HCT116 (cell line): ENCODE measurements around the gene CKS1B. TPM values are rescaled to one million over a fixed set of nuclear protein-coding genes. Genes with fewer than 3 reads are reported as not detected.

ENCODE experiments used
- ATAC-seq: fragments of 200-7000 bp; cut with Tn5 transposase; 2 replicates; pipeline ENCODE4 v1.9.1; 2020; ENCODE audit warnings: mild to moderate bottlenecking, moderate library complexity
- BruUV-seq: library from RNA; stranded (reverse); fragments of 400-500 nt; replicated peaks from 2 replicates; lab custom pipeline; 2021; lab: Mats Ljungman, UMichigan
- CTCF ChIA-PET: fragments of 300-600 bp; sonication (Branson Sonifier 250); formaldehyde crosslinking; loops from one replicate; lab custom pipeline; 2021; ENCODE audit warnings: antibody characterized with exemption; lab: Charles Lee
- POLR2A ChIA-PET: fragments of 300-600, 350-600 bp; sonication (Branson Sonifier 250); formaldehyde crosslinking; loops from one replicate; lab custom pipeline; 2021; ENCODE audit warnings: antibody characterized with exemption; lab: Charles Lee
- RAD21 ChIA-PET, 2 experiments: fragments of 300-600 bp; sonication (Branson Sonifier 250); formaldehyde crosslinking; loops; one replicate each; lab custom pipeline; 2023; ENCODE audit warnings: low total read pairs in 2 of 2; ENCODE audit not compliant: uncharacterized antibody in 2 of 2, unreplicated experiment in 2 of 2, low non-redundant PET in 1 of 2; lab: Charles Lee
- DNase-seq: peaks from one replicate; pipeline ENCODE4 v3.0.0-alpha.2; 2010; ENCODE audit warnings: low read depth, low spot score
- H2AFZ ChIP-seq: fragments of 200-600 bp; shearing (Covaris generic), sonication (generic); 2 replicates; pipeline ENCODE4 v1.6.1; 2017; ENCODE audit warnings: low read depth, mixed run types, mixed read lengths, antibody characterized with exemption, low read length; ENCODE audit not compliant: poor library complexity, severe bottlenecking
- H3K27ac ChIP-seq: 2 replicates; pipeline ENCODE4 v1.5.1; 2012; ENCODE audit warnings: low read depth, low read length
- H3K27me3 ChIP-seq: fragments of 200-600 bp; sonication (generic); 2 replicates; pipeline ENCODE4 v1.6.1; 2016; ENCODE audit warnings: mixed run types, low read length, mixed read lengths; ENCODE audit not compliant: insufficient read depth
- H3K36me3 ChIP-seq, 2 experiments: fragments of 200-500 bp in 1 of 2; fragments of 200-600 bp in 1 of 2; sonication (Bioruptor generic) in 1 of 2; sonication (generic) in 1 of 2; 2 replicates each; pipeline versions ENCODE4 v1.5.1 to v1.6.1; 2014 to 2016; ENCODE audit warnings: low read length in 2 of 2, inconsistent platforms in 1 of 2, mixed read lengths in 1 of 2, mixed run types in 1 of 2; ENCODE audit not compliant: insufficient read depth in 2 of 2, control insufficient read depth in 1 of 2
- H3K4me1 ChIP-seq, 2 experiments: fragments of 200-600 bp in 1 of 2; sonication (generic) in 1 of 2; 2 replicates each; pipeline versions ENCODE4 v1.5.1 to v1.6.1; 2012 to 2017; ENCODE audit warnings: low read length in 2 of 2, inconsistent platforms in 1 of 2, mild to moderate bottlenecking in 1 of 2, mixed read lengths in 1 of 2, mixed run types in 1 of 2, moderate library complexity in 1 of 2; ENCODE audit not compliant: insufficient read depth in 2 of 2, control insufficient read depth in 1 of 2
- H3K4me2 ChIP-seq: fragments of 200-600 bp; sonication (generic); 2 replicates; pipeline ENCODE4 v1.6.1; 2017; ENCODE audit warnings: mixed run types, low read length, mixed read lengths
- H3K4me3 ChIP-seq, 2 experiments: fragments of 200-600 bp in 1 of 2; sonication (generic) in 1 of 2; replicated peaks in 1 of 2; 2 replicates each; pipeline ENCODE4 v1.5.1; 2011 to 2016; ENCODE audit warnings: low read length in 2 of 2, control low read depth in 1 of 2, low read depth in 1 of 2, mild to moderate bottlenecking in 1 of 2, mixed read lengths in 1 of 2, mixed run types in 1 of 2
- H3K79me2 ChIP-seq: fragments of 200-600 bp; sonication (generic); 2 replicates; pipeline ENCODE4 v1.6.1; 2017; ENCODE audit warnings: mild to moderate bottlenecking, mixed run types, low read length, moderate library complexity, mixed read lengths; ENCODE audit not compliant: insufficient read depth
- H3K9ac ChIP-seq: fragments of 200-600 bp; sonication (generic); 2 replicates; pipeline ENCODE4 v1.6.1; 2016; ENCODE audit warnings: low read length, mixed read lengths
- H3K9me2 ChIP-seq: fragments of 200-600 bp; sonication (generic), shearing (Covaris generic); 2 replicates; pipeline ENCODE4 v1.6.1; 2017; ENCODE audit warnings: mixed run types, mild to moderate bottlenecking, moderate library complexity; ENCODE audit not compliant: insufficient read depth
- H3K9me3 ChIP-seq, 2 experiments: fragments of 200-500 bp in 1 of 2; fragments of 200-600 bp in 1 of 2; sonication (Bioruptor generic) in 1 of 2; sonication (generic) in 1 of 2; 2 replicates each; pipeline ENCODE4 v1.6.1; 2014 to 2017; ENCODE audit warnings: low read length in 2 of 2, mixed read lengths in 2 of 2, inconsistent platforms in 1 of 2, low read depth in 1 of 2, mild to moderate bottlenecking in 1 of 2, mixed run types in 1 of 2, moderate library complexity in 1 of 2; ENCODE audit not compliant: control insufficient read depth in 1 of 2, insufficient read depth in 1 of 2
- H4K20me1 ChIP-seq: fragments of 200-600 bp; sonication (generic), shearing (Covaris generic); 2 replicates; pipeline ENCODE4 v1.6.1; 2017; ENCODE audit warnings: mixed run types, mild to moderate bottlenecking, moderate library complexity; ENCODE audit not compliant: insufficient read depth
- CTCF ChIP-seq, 3 experiments: fragments of 200-600 bp in 1 of 3; sonication (generic) in 1 of 3; IDR thresholded peaks in 2 of 3; conservative IDR thresholded peaks in 1 of 3; 2 replicates each; pipeline ENCODE4 v1.5.1; 2012 to 2017; ENCODE audit warnings: low read depth in 2 of 3, low read length in 2 of 3, antibody characterized with exemption in 1 of 3, borderline replicate concordance in 1 of 3, control low read depth in 1 of 3, mild to moderate bottlenecking in 1 of 3, mixed read lengths in 1 of 3, mixed run types in 1 of 3, moderate library complexity in 1 of 3; ENCODE audit not compliant: insufficient read depth in 1 of 3
- ELF1 ChIP-seq: IDR thresholded peaks from 2 replicates; pipeline ENCODE4 v1.6.1; 2012; ENCODE audit warnings: low read depth, borderline replicate concordance
- POLR2AphosphoS5 ChIP-seq: IDR thresholded peaks from 2 replicates; pipeline ENCODE4 v1.6.1; 2011; ENCODE audit warnings: mild to moderate bottlenecking, low read depth, low read length, moderate library complexity
- REST ChIP-seq: IDR thresholded peaks from 2 replicates; pipeline ENCODE4 v1.6.1; 2012; ENCODE audit warnings: low read depth
- SIN3A ChIP-seq: IDR thresholded peaks from 2 replicates; pipeline ENCODE4 v1.6.1; 2012; ENCODE audit warnings: low read depth
- SP1 ChIP-seq: IDR thresholded peaks from 2 replicates; pipeline ENCODE4 v1.6.1; 2012; ENCODE audit warnings: low read depth
- ZBTB33 ChIP-seq: IDR thresholded peaks from 2 replicates; pipeline ENCODE4 v1.6.1; 2011; ENCODE audit warnings: mild to moderate bottlenecking, low read length, moderate library complexity; ENCODE audit not compliant: insufficient replicate concordance; ENCODE audit errors: extremely low read depth
- ZFX ChIP-seq: fragments of 450-650 bp; IDR thresholded peaks from 2 replicates; pipeline ENCODE4 v1.6.1; 2017
- intact Hi-C: fragments of 100-400 bp; cut with micrococcal nuclease; formaldehyde crosslinking; loops from 2 replicates; pipeline ENCODE4 v1.10.0; 2022
- total RNA-seq: library from RNA; stranded (reverse); gene quantifications from one replicate; pipeline ENCODE4 v1.2.1, GENCODE V29; 2021; ENCODE audit not compliant: unreplicated experiment

The CKS1B gene
- total RNA-seq, 1 experiment from 2014 or later: 229 TPM

GRCh38 chr1:154953611-154954038 is 20.9 kb upstream of the CKS1B start:
- Histone ChIP-seq H3K27me3 (no peaks in the 10 kb centered on the region), H2AFZ (no peak overlapping the region), H3K36me3 (peaks cover 2% of the 10 kb centered on the region in 2 experiments; a peak in 1 of 4 replicates), H3K4me2 (no peak overlapping the region), H3K4me3 (no peak overlapping the region), H3K4me1 (peaks cover 14 to 32% of the 10 kb centered on the region in 2 experiments), H3K9ac (no peak overlapping the region), H4K20me1 (no peaks in the 10 kb centered on the region), H3K9me3 (no peaks in the 10 kb centered on the region), H3K79me2 (no peaks in the 10 kb centered on the region), H3K9me2 (no peaks in the 10 kb centered on the region), H3K27ac (no peak overlapping the region)
- BruUV-seq: no TSS peak
- ATAC-seq (no peak), DNase-seq (no peak)
- ChIA-PET CTCF (no interaction called here), POLR2A (interaction anchor here (1.2 kb wide), 1 partner anchor 17 kb away, joined by 3 read pairs; the partner anchor contains the start of gene SHC1), RAD21 (no interaction called here)
- intact Hi-C loops: no loop called here
- TF ChIP-seq ELF1: no peak
- no peak for TF ChIP-seq REST
- TF ChIP-seq SP1: no peak
- no peak for TF ChIP-seq SIN3A
- no peak for TF ChIP-seq ZFX
- TF ChIP-seq POLR2AphosphoS5: no peak
- no peak for TF ChIP-seq CTCF (IDR thresholded peaks at IDR 0.05 in 2 of 3, conservative IDR thresholded peaks at IDR 0.05 in 1 of 3; ENCODE audit: borderline replicate concordance in 1 of 3, insufficient read depth in 1 of 3, low read depth in 2 of 3, low read length in 2 of 3)
- TF ChIP-seq ZBTB33: no peak
